ENCODE results near the gene SIVA1. TPM values are rescaled to one million over a fixed set of nuclear protein-coding genes. Genes with fewer than 3 reads are reported as not detected.

The SIVA1 gene
- total RNA-seq, 1 experiment from 2014 or later, result 128 TPM

DNA sequence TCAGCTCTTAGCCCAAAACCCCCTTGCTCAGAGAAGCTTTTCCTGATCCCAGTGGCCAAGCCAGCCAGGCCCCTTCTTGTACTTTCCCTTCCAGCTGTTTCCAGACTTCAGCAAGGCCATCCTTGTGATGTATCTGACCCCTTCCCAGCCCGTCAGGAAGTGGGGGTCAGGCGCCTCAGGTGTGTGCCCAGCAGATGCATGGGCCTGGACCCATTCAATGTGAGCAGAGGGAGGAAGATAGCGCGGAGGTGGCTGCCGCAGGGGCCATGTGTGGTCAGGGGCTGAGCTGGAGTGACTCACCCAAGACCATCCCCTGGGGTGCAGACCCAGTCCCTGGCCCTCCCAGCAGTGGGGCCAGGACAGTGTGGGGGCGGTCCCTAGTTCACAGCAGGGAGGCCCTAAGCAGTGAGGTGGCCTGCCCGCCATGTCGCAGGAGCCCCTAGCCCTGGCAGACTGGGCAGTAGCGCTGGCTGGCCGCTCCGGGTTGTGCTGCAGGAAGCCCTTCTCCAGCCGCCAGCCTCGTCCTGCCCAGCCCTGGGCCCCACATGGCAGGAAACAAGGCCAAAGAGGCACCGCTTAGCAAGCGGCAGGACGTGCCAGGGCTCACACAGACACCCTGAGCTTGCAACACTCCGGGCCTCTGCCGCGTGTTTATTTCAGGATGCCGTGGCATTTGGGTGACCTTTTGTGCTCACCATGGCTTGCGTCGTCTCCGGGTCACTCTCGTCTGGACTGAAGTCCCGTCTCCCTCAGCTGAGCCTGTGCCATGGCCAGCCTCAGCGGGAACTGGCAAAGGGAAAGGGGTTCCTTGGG lies 16.9 kb upstream of the SIVA1 start:
- TF ChIP-seq ATF1 (CRISPR knock-in tag; IDR thresholded peaks at IDR 0.05) (no peak), JAZF1 (CRISPR knock-in tag; IDR thresholded peaks at IDR 0.05) (no peak), CREB1 (CRISPR knock-in tag; IDR thresholded peaks at IDR 0.05) (no peak), NFATC4 (CRISPR knock-in tag; IDR thresholded peaks at IDR 0.05) (no peak), ZNF121 (CRISPR knock-in tag; IDR thresholded peaks at IDR 0.05) (no peak), ZNF416 (CRISPR knock-in tag; IDR thresholded peaks at IDR 0.05) (no peak), TP53 (CRISPR knock-in tag; IDR thresholded peaks at IDR 0.05) (no peak)
- TF ChIP-seq, protein P1, sequence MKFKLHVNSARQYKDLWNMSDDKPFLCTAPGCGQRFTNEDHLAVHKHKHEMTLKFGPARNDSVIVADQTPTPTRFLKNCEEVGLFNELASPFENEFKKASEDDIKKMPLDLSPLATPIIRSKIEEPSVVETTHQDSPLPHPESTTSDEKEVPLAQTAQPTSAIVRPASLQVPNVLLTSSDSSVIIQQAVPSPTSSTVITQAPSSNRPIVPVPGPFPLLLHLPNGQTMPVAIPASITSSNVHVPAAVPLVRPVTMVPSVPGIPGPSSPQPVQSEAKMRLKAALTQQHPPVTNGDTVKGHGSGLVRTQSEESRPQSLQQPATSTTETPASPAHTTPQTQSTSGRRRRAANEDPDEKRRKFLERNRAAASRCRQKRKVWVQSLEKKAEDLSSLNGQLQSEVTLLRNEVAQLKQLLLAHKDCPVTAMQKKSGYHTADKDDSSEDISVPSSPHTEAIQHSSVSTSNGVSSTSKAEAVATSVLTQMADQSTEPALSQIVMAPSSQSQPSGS (CRISPR knock-in tag; IDR thresholded peaks at IDR 0.05; ENCODE audit: borderline replicate concordance, low read depth), result no peak
- TF ChIP-seq, protein P2, sequence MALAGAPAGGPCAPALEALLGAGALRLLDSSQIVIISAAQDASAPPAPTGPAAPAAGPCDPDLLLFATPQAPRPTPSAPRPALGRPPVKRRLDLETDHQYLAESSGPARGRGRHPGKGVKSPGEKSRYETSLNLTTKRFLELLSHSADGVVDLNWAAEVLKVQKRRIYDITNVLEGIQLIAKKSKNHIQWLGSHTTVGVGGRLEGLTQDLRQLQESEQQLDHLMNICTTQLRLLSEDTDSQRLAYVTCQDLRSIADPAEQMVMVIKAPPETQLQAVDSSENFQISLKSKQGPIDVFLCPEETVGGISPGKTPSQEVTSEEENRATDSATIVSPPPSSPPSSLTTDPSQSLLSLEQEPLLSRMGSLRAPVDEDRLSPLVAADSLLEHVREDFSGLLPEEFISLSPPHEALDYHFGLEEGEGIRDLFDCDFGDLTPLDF (CRISPR knock-in tag; IDR thresholded peaks at IDR 0.05), result no peak
- TF ChIP-seq, protein P3, sequence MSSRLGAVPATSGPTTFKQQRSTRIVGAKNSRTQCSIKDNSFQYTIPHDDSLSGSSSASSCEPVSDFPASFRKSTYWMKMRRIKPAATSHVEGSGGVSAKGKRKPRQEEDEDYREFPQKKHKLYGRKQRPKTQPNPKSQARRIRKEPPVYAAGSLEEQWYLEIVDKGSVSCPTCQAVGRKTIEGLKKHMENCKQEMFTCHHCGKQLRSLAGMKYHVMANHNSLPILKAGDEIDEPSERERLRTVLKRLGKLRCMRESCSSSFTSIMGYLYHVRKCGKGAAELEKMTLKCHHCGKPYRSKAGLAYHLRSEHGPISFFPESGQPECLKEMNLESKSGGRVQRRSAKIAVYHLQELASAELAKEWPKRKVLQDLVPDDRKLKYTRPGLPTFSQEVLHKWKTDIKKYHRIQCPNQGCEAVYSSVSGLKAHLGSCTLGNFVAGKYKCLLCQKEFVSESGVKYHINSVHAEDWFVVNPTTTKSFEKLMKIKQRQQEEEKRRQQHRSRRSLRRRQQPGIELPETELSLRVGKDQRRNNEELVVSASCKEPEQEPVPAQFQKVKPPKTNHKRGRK (CRISPR knock-in tag; IDR thresholded peaks at IDR 0.05; ENCODE audit: borderline replicate concordance), result no peak
- no peaks in the 10 kb centered on the region for H3K4me1 Mint-ChIP-seq
- peaks cover 2% of the 10 kb centered on the region; the same call in 1 of the 2 replicates for H3K36me3 Mint-ChIP-seq
- H3K4me3 Mint-ChIP-seq, result no peak overlapping the region
- ChIA-PET POLR2A (no interaction called here), CTCF (interaction anchor here (0.6 to 1.8 kb wide), 3 partner anchors 33 to 96 kb away, joined by 3 to 4 read pairs (median 4); no protein-coding TSS in a partner anchor)
- ATAC-seq (no peak), DNase-seq (ENCODE audit: low spot score) (no peak)
- peak overlapping the region; percentile 67 for H3K27ac Mint-ChIP-seq
- H3K9me3 Mint-ChIP-seq, result no peaks in the 10 kb centered on the region
- H3K27me3 Mint-ChIP-seq (ENCODE audit: low read depth), result no peaks in the 10 kb centered on the region

DNA sequence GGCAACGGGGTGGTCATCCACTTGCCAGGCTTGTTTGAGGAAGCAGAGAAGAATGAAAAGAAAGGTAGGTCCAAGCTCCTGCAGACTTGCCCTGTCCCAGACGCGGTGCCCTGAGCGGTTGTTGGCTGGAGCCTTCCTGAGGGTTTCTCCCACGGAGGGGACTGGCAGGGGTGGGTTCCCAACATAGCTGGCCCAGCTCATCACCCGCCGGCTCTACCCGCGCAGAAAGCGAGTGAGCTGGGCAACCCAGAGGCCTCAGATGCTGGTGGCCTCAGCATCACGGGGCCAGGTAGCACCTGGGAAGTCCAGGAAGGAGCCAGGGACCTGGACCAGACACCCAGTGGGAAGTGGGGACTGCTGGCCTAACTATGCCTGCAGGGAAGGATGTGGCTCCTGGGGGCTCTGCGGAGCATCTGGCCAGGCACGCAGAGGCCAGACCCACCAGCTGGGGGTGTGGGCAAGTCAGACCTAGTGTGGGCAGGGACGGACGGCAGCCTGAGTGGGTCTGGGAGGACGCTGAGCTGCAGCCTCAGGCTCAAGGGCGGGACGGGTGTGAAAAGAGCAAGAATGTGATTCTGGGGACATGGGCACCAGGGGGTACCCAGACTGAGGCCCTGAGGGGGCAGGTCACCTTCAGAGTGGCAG lies 14.4 kb upstream of the SIVA1 start:
- CTCF ChIA-PET, result interaction anchor here (0.6 to 1.7 kb wide), 2 partner anchors 12 to 139 kb away, joined by 3 to 6 read pairs; no protein-coding TSS in a partner anchor
- no peak for TF ChIP-seq ZNF423 (CRISPR knock-in tag; IDR thresholded peaks at IDR 0.05)
- no peak for TF ChIP-seq JAZF1 (CRISPR knock-in tag; IDR thresholded peaks at IDR 0.05)
- TF ChIP-seq ETV6 (CRISPR knock-in tag; IDR thresholded peaks at IDR 0.05), result no peak
- no peak for TF ChIP-seq NR3C1 (CRISPR knock-in tag; conservative IDR thresholded peaks at IDR 0.05; ENCODE audit: low read depth)
- TF ChIP-seq KAT7 (CRISPR knock-in tag; IDR thresholded peaks at IDR 0.05; ENCODE audit: borderline replicate concordance), result no peak
- TF ChIP-seq, protein P4, sequence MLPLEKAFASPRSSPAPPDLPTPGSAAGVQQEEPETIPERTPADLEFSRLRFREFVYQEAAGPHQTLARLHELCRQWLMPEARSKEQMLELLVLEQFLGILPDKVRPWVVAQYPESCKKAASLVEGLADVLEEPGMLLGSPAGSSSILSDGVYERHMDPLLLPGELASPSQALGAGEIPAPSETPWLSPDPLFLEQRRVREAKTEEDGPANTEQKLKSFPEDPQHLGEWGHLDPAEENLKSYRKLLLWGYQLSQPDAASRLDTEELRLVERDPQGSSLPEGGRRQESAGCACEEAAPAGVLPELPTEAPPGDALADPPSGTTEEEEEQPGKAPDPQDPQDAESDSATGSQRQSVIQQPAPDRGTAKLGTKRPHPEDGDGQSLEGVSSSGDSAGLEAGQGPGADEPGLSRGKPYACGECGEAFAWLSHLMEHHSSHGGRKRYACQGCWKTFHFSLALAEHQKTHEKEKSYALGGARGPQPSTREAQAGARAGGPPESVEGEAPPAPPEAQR (CRISPR knock-in tag; IDR thresholded peaks at IDR 0.05), result no peak
- no peak for TF ChIP-seq TP53 (CRISPR knock-in tag; IDR thresholded peaks at IDR 0.05)
- TF ChIP-seq, protein P5, sequence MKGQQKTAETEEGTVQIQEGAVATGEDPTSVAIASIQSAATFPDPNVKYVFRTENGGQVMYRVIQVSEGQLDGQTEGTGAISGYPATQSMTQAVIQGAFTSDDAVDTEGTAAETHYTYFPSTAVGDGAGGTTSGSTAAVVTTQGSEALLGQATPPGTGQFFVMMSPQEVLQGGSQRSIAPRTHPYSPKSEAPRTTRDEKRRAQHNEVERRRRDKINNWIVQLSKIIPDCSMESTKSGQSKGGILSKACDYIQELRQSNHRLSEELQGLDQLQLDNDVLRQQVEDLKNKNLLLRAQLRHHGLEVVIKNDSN (CRISPR knock-in tag; IDR thresholded peaks at IDR 0.05), result no peak
- no peak for TF ChIP-seq RORB (CRISPR knock-in tag; IDR thresholded peaks at IDR 0.05)
- TF ChIP-seq ZNF138 (CRISPR knock-in tag; conservative IDR thresholded peaks at IDR 0.05), result no peak
- TF ChIP-seq EMX1 (CRISPR knock-in tag; IDR thresholded peaks at IDR 0.05), result no peak
- TF ChIP-seq, protein P1 (CRISPR knock-in tag; IDR thresholded peaks at IDR 0.05; ENCODE audit: borderline replicate concordance, low read depth), result no peak
- TF ChIP-seq, protein P6, sequence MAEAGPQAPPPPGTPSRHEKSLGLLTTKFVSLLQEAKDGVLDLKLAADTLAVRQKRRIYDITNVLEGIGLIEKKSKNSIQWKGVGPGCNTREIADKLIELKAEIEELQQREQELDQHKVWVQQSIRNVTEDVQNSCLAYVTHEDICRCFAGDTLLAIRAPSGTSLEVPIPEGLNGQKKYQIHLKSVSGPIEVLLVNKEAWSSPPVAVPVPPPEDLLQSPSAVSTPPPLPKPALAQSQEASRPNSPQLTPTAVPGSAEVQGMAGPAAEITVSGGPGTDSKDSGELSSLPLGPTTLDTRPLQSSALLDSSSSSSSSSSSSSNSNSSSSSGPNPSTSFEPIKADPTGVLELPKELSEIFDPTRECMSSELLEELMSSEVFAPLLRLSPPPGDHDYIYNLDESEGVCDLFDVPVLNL (CRISPR knock-in tag; IDR thresholded peaks at IDR 0.05; ENCODE audit: borderline replicate concordance, low read depth), result no peak
- TF ChIP-seq SP1 (CRISPR knock-in tag; conservative IDR thresholded peaks at IDR 0.05), result no peak
- TF ChIP-seq NR1H2 (CRISPR knock-in tag; IDR thresholded peaks at IDR 0.05), result no peak
- TF ChIP-seq NFE2L1 (CRISPR knock-in tag; IDR thresholded peaks at IDR 0.05), result no peak
- TF ChIP-seq, protein P7, sequence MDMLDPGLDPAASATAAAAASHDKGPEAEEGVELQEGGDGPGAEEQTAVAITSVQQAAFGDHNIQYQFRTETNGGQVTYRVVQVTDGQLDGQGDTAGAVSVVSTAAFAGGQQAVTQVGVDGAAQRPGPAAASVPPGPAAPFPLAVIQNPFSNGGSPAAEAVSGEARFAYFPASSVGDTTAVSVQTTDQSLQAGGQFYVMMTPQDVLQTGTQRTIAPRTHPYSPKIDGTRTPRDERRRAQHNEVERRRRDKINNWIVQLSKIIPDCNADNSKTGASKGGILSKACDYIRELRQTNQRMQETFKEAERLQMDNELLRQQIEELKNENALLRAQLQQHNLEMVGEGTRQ (CRISPR knock-in tag; IDR thresholded peaks at IDR 0.05), result no peak

More for the DNA sequence above, 14.4 kb upstream of the SIVA1 start:
- no peak overlapping the region for H3K4me3 Mint-ChIP-seq
- no peaks in the 10 kb centered on the region for H3K4me1 Mint-ChIP-seq
- POLR2A ChIA-PET, result no interaction called here
- H3K27me3 Mint-ChIP-seq (ENCODE audit: low read depth), result no peaks in the 10 kb centered on the region
- H3K9me3 Mint-ChIP-seq, result no peaks in the 10 kb centered on the region
- DNase-seq (ENCODE audit: low spot score), result no peak
- no peak overlapping the region for H3K27ac Mint-ChIP-seq
- no peak for ATAC-seq
- peaks cover 2% of the 10 kb centered on the region; the same call in 1 of the 2 replicates for H3K36me3 Mint-ChIP-seq
